DOHH2 (cell line): Measurements from ENCODE around the gene GIPC3.

Experiments
- H3F3A ChIP-seq: fragments of 200-600 bp; sonication (generic), shearing (Covaris generic); 2 replicates; pipeline ENCODE4 v1.6.0; 2016; ENCODE audit warnings: antibody characterized with exemption, mild to moderate bottlenecking; ENCODE audit not compliant: control insufficient read depth, insufficient read depth
- H3K27ac ChIP-seq: fragments of 200-600 bp; sonication (generic); 2 replicates; pipeline ENCODE4 v1.5.1; 2014; ENCODE audit warnings: low read depth, mild to moderate bottlenecking, low read length, moderate library complexity
- H3K27me3 ChIP-seq: fragments of 200-600 bp; sonication (generic); 2 replicates; pipeline ENCODE4 v1.6.1; 2014; ENCODE audit warnings: mild to moderate bottlenecking, low read length, mixed read lengths; ENCODE audit not compliant: control insufficient read depth
- H3K36me3 ChIP-seq: fragments of 200-600 bp; sonication (generic); 2 replicates; pipeline ENCODE4 v1.6.1; 2014; ENCODE audit warnings: mild to moderate bottlenecking, low read length, moderate library complexity, mixed read lengths; ENCODE audit not compliant: control insufficient read depth
- H3K4me1 ChIP-seq: fragments of 200-600 bp; sonication (generic); 2 replicates; pipeline ENCODE4 v1.6.1; 2014; ENCODE audit warnings: mild to moderate bottlenecking, low read length, mixed read lengths; ENCODE audit not compliant: control insufficient read depth
- H3K4me2 ChIP-seq: fragments of 200-600 bp; sonication (generic); 2 replicates; pipeline ENCODE4 v1.6.0; 2014; ENCODE audit warnings: mild to moderate bottlenecking, low read length, moderate library complexity
- H3K4me3 ChIP-seq: fragments of 200-600 bp; sonication (generic); 2 replicates; pipeline ENCODE4 v1.5.1; 2014; ENCODE audit warnings: mild to moderate bottlenecking, low read length, mixed read lengths
- H3K79me2 ChIP-seq: fragments of 200-600 bp; sonication (generic); 2 replicates; pipeline ENCODE4 v1.6.1; 2014; ENCODE audit warnings: mild to moderate bottlenecking, low read length, mixed read lengths; ENCODE audit not compliant: control insufficient read depth
- H3K9me2 ChIP-seq: fragments of 200-600 bp; sonication (generic); replicated peaks from 2 replicates; pipeline ENCODE4 v1.6.1; 2014; ENCODE audit warnings: mild to moderate bottlenecking, low read length, mixed read lengths; ENCODE audit not compliant: control insufficient read depth
- H3K9me3 ChIP-seq: fragments of 200-600 bp; sonication (generic); 2 replicates; pipeline ENCODE4 v1.6.1; 2014; ENCODE audit warnings: antibody characterized with exemption, low read length, mixed read lengths; ENCODE audit not compliant: control insufficient read depth, insufficient read depth
- H4K20me1 ChIP-seq: fragments of 200-600 bp; sonication (generic); 2 replicates; pipeline ENCODE4 v1.6.0; 2014; ENCODE audit warnings: low read depth, mild to moderate bottlenecking, antibody characterized with exemption, low read length, moderate library complexity; ENCODE audit not compliant: control insufficient read depth, insufficient read depth
- CTCF ChIP-seq: fragments of 200-600 bp; sonication (generic); IDR thresholded peaks from one replicate; pipeline ENCODE4 v1.5.1; 2014; ENCODE audit warnings: antibody characterized with exemption, mild to moderate bottlenecking, low read depth, low read length; ENCODE audit not compliant: poor library complexity, severe bottlenecking
- EZH2phosphoT487 ChIP-seq: fragments of 200-600 bp; sonication (generic); IDR thresholded peaks from 2 replicates; pipeline ENCODE4 v1.6.1; 2017; ENCODE audit warnings: borderline replicate concordance, mild to moderate bottlenecking, antibody characterized with exemption, low read length, moderate library complexity, mixed read lengths

GIPC3 gene

GRCh38 chr19:3572132-3572854 lies 13.0 kb upstream of the GIPC3 start:
- Histone ChIP-seq H3K4me3 (peak overlapping the region; percentile 60), H3K27ac (no peak overlapping the region), H4K20me1 (no peaks in the 10 kb centered on the region; the same call in 1 of the 2 replicates), H3K36me3 (peaks cover 16% of the 10 kb centered on the region), H3K9me2 (no peaks in the 10 kb centered on the region), H3K79me2 (peaks cover 6% of the 10 kb centered on the region), H3K9me3 (no peaks in the 10 kb centered on the region), H3F3A (no peaks in the 10 kb centered on the region; the same call in 1 of the 2 replicates), H3K4me1 (peaks cover 10% of the 10 kb centered on the region), H3K4me2 (peak overlapping the region; percentile 63), H3K27me3 (no peaks in the 10 kb centered on the region)
- no peak for TF ChIP-seq EZH2phosphoT487
- TF ChIP-seq CTCF, result no peak

GRCh38 chr19:3572855-3573161 lies 12.5 kb upstream of the GIPC3 start, which contains the start of gene HMG20B:
Gene HMG20B (plus strand): TSS chr19:3572944. CDS start chr19:3573310, 366 bp downstream.
- peak within 1 kb of the TSS; percentile 93 for H3K4me3 ChIP-seq
- no peaks in the 10 kb centered on the region for H3K27me3 ChIP-seq
- peaks cover 10% of the 10 kb centered on the region for H3K4me1 ChIP-seq
- H4K20me1 ChIP-seq, result no peaks in the 10 kb centered on the region; the same call in 1 of the 2 replicates
- no peaks in the 10 kb centered on the region for H3K9me3 ChIP-seq
- peak within 1 kb of the TSS; percentile 46 for H3K27ac ChIP-seq
- H3F3A ChIP-seq, result no peaks in the 10 kb centered on the region; the same call in 1 of the 2 replicates
- TF ChIP-seq CTCF, result no peak
- TF ChIP-seq EZH2phosphoT487, result no peak
- H3K4me2 ChIP-seq, result peak within 1 kb of the TSS; percentile 92
- peaks cover 16% of the 10 kb centered on the region for H3K36me3 ChIP-seq
- peaks cover 6% of the 10 kb centered on the region for H3K79me2 ChIP-seq
- H3K9me2 ChIP-seq, result no peaks in the 10 kb centered on the region

GRCh38 chr19:3573162-3573857 lies 12.0 kb upstream of the GIPC3 start:
- H3F3A ChIP-seq, result no peaks in the 10 kb centered on the region; the same call in 1 of the 2 replicates
- peaks cover 16% of the 10 kb centered on the region for H3K36me3 ChIP-seq
- H3K4me1 ChIP-seq, result peaks cover 10% of the 10 kb centered on the region
- peak overlapping the region; percentile 46 for H3K27ac ChIP-seq
- no peaks in the 10 kb centered on the region for H3K9me2 ChIP-seq
- no peaks in the 10 kb centered on the region for H3K9me3 ChIP-seq
- TF ChIP-seq EZH2phosphoT487 (no peak), CTCF (no peak)
- no peaks in the 10 kb centered on the region; the same call in 1 of the 2 replicates for H4K20me1 ChIP-seq
- H3K4me2 ChIP-seq, result peak overlapping the region; percentile 92
- H3K79me2 ChIP-seq, result peaks cover 6% of the 10 kb centered on the region
- H3K27me3 ChIP-seq, result no peaks in the 10 kb centered on the region
- H3K4me3 ChIP-seq, result peak overlapping the region; percentile 93
